IPS-NIHi7 (cell line): ENCODE measurements around the gene KCTD19.

Experiments
- DNase-seq: peaks from one replicate; pipeline ENCODE4 v3.0.0; 2012; ENCODE audit warnings: mixed read lengths; ENCODE audit errors: extremely low spot score

KCTD19 gene

GRCh38 chr16:67283826-67284555 lies 42.5 kb downstream of the KCTD19 start:
- DNase-seq = no peak

GRCh38 chr16:67283039-67283825 lies 43.3 kb downstream of the KCTD19 start:
- no peak for DNase-seq

GRCh38 chr16:67282447-67282805 lies 44.1 kb downstream of the KCTD19 start:
- DNase-seq = no peak

- no peak for DNase-seq
Measured at GRCh38 chr16:67281536-67282446, 44.8 kb downstream of the KCTD19 start.

- no peak for DNase-seq
Measured at GRCh38 chr16:67280090-67281015, 46.2 kb downstream of the KCTD19 start.

GRCh38 chr16:67279296-67280089 lies 47.0 kb downstream of the KCTD19 start, which contains the start of gene PLEKHG4:
TSS of gene PLEKHG4 (plus strand) at chr16:67279532. CDS start at chr16:67280045, 513 bp downstream.
- DNase-seq = peak; percentile 97

- peak; percentile 77 for DNase-seq
Measured at GRCh38 chr16:67278773-67279295, 47.7 kb downstream of the KCTD19 start.

- no peak for DNase-seq
Measured at GRCh38 chr16:67277999-67278772, 48.4 kb downstream of the KCTD19 start.

GRCh38 chr16:67277294-67277998 lies 49.1 kb downstream of the KCTD19 start:
- no peak for DNase-seq

- no peak for DNase-seq
Measured at GRCh38 chr16:67275321-67275720, 51.2 kb downstream of the KCTD19 start.

GRCh38 chr16:67271446-67271845 lies 55.1 kb downstream of the KCTD19 start:
- no peak for DNase-seq

- no peak for DNase-seq
Measured at GRCh38 chr16:67270931-67271338, 55.6 kb downstream of the KCTD19 start.

GRCh38 chr16:67269766-67270165 lies 56.8 kb downstream of the KCTD19 start:
- no peak for DNase-seq

- DNase-seq = no peak
Measured at GRCh38 chr16:67268136-67268579, 58.4 kb downstream of the KCTD19 start.

- no peak for DNase-seq
Measured at GRCh38 chr16:67265834-67266233, 60.7 kb downstream of the KCTD19 start.

- DNase-seq = no peak
Measured at GRCh38 chr16:67264866-67265265, 61.7 kb downstream of the KCTD19 start.

- DNase-seq = no peak
Measured at GRCh38 chr16:67264277-67264676, 62.3 kb downstream of the KCTD19 start.

- no peak for DNase-seq
Measured at GRCh38 chr16:67263201-67263600, 63.3 kb downstream of the KCTD19 start.
